H1 (cell line): ENCODE data around the gene MYL6. TPM values are rescaled to one million over a fixed set of nuclear protein-coding genes. Genes with fewer than 3 reads are reported as not detected.

Source experiments
- KDM1A ChIP-seq: fragments of 200-600, 300-600 bp; sonication (generic); IDR thresholded peaks from 2 replicates; pipeline ENCODE4 v1.7.1; 2016; ENCODE audit warnings: mild to moderate bottlenecking, low read length, borderline replicate concordance
- MAFK ChIP-seq: IDR thresholded peaks from 2 replicates; pipeline ENCODE4 v1.6.1; 2012; ENCODE audit warnings: low read depth, mild to moderate bottlenecking, improper control_type of control experiment, low read length
- RXRA ChIP-seq: IDR thresholded peaks from 2 replicates; pipeline ENCODE4 v1.6.1; 2011; ENCODE audit warnings: low read depth, mild to moderate bottlenecking, low read length, moderate library complexity; ENCODE audit not compliant: insufficient read depth
- polyA plus RNA-seq, 7 experiments: library from polyadenylated mRNA; depleted of rRNA in 3 of 7; stranded (reverse) in 5 of 7; unstranded in 2 of 7; fragments of >200 nt in 5 of 7; fragments of 200-250 nt in 2 of 7; gene quantifications; 1 replicate in 5 of 7; 2 replicates in 1 of 7; 4 replicates in 1 of 7; pipeline versions ENCODE4 v1.2.1 to v1.2.3, GENCODE V29; 2011 to 2013; ENCODE audit warnings: missing spikeins in 2 of 7, mixed read lengths in 2 of 7
- total RNA-seq: library from RNA; stranded (reverse); fragmentation: NEBNext Ultra II Directional; extraction: Animal tissue kit (Norgen Biotek cat#: 25700); gene quantifications from 2 replicates; pipeline ENCODE4 v1.2.1, GENCODE V29; 2021

MYL6 gene
- total and polyA plus RNA-seq, 2 of the 8 experiments (the other 6 are each of a cell fraction or from before 2014, with no cell fraction given), result 1,130 to 2,279 TPM

GRCh38 chr12:56121204-56121870 lies 36.8 kb upstream of the MYL6 start (continued):
- no peak for TF ChIP-seq KDM1A
- TF ChIP-seq MAFK, result no peak
- TF ChIP-seq RXRA, result no peak
